Glomerular visceral epithelial cell (primary cell): Measurements from ENCODE around the gene IZUMO1.
A peak's percentile ranks its signal among the peaks of the same experiment; 100 is the strongest.
"Not testable (repeated sequence)": the region's sequence is repeated elsewhere in the genome, so short reads cannot be mapped to it uniquely, and the experiment has no call there.

Experiments
- DNase-seq: peaks from one replicate; pipeline ENCODE4 v3.0.0-alpha.2; 2016; ENCODE audit errors: extremely low spot score

IZUMO1 gene

DNA sequence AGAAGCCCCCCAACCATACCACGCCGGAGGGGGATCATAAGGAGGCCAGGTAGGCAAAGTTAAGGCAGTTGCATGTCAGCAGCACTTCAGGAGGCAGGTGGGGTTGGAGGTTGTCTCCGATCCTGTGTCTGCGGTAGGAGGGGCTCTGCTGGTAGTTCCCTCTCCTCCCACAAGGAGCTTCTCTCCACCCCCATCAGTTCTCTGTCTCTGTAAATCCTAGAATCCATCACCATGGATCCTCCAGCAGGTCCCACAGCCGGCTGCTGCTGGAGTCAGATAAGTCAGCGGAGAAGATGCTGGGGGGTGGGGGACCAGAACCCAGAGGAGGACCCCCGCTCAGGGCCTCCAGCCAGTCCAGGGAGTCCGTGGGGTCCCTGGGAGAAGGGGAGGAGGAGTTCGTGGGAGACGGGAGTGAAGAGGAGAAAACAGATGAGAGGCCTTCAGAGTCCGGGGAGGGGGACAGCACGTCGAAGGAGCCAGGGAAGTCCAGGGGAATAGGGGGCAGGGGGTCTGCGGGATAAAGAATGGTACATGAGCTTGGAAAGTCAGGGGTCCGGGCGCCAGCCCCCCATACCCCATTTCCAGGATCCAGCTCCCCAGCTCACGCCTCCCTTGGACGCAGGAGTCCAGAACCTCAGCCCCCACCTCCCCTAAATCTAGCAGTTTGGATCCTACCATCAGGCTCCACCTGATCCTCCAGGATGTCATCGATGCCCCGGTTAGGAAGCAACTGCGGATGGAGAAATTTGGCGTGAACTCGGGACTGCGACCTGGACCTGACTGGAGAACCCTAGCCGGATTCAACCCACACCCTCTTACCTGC, 33.5 kb downstream of the IZUMO1 start:
- peak; percentile 36 for DNase-seq

- DNase-seq = no peak
These were observed 35.5 kb downstream of the IZUMO1 start for GRCh38 chr19:48711106-48711662.

DNA sequence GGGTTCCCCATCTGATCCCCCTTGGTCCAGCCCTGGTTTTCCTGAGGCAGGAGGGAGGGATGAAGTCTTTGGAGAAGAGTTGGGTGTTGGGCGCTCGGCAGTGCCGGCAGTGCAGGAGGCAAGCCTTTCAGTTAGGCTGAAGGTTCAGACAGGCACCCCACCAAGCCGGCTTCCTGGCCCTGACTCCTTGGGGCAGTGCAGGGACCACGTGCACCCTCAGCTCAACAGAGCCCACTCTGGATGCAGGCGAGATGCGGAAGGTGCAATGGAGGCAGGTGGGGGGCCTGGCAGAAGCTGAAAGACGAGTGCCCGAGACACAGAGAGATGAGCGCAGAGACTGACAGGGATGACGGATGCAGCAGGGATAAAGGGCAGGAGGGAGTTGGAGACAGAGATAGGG, 38.2 kb downstream of the IZUMO1 start:
- no peak for DNase-seq

GRCh38 chr19:48705431-48705830, 41.3 kb downstream of the IZUMO1 start:
- DNase-seq = no peak

GRCh38 chr19:48703316-48703715, 43.4 kb downstream of the IZUMO1 start:
- no peak for DNase-seq

GRCh38 chr19:48702701-48703100, 44.0 kb downstream of the IZUMO1 start:
- no peak for DNase-seq

DNA sequence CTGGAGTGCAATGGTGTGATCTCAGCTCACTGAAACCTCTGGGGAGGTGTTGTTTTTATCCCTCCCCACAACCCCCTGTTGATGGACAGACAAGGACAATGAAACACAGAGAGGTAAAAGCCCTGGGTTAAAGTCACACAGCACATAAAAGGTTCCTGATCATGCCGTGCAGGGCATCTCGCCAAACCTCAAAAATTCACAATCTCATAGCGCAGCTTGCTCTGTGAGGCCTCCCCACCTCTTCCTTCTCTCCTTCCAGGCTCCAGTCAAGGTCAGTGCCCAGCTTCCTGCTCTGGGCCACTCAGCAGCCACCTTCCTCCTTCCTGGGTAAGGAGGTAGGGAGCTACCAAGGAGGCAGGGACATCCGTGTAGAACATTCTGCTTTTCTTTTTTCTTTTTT, 48.7 kb downstream of the IZUMO1 start:
- DNase-seq = peak; percentile 80

- DNase-seq = no peak
These were observed 50.2 kb downstream of the IZUMO1 start for GRCh38 chr19:48696353-48697010.

GRCh38 chr19:48695743-48696352, 50.9 kb downstream of the IZUMO1 start, which contains the start of gene FUT2:
Gene FUT2 (plus strand): TSS chr19:48695971. CDS start chr19:48702957, 6,986 bp downstream.
- no peak for DNase-seq

- DNase-seq = not testable (repeated sequence)
These were observed 53.1 kb downstream of the IZUMO1 start for GRCh38 chr19:48693629-48694028.
